ENCODE data around the gene RAB5A. TPM values are rescaled to one million over a fixed set of nuclear protein-coding genes. Genes with fewer than 3 reads are reported as not detected.
"Not testable (repeated sequence)": the region's sequence is repeated elsewhere in the genome, so short reads cannot be mapped to it uniquely, and the experiment has no call there.

Gene RAB5A
- total RNA-seq, 1 donor from 2014 or later = 46.0 TPM

DNA sequence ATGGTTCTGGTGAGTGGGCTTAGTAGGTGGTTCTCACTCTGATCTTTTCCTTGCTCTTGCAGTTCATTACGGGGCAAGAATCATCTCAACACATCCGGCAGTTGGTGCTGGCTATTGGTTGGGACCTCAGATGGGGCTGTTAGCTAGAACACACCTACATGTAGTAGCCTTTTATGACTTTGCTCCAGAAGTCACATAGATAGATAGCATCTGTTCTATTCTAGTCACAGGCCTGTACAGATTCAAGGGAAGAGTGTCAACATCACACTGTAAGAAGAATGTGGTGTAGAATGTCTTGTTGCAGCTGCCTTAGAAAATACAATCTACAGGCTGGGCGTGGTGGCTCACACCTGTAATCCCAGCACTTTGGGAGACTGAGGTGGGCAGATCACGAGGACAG, 15.1 kb downstream of the RAB5A start:
- H3K4me3 ChIP-seq (ENCODE audit: low read depth, low read length) = no peak overlapping the region
- no peak for TF ChIP-seq CTCF (conservative IDR thresholded peaks at IDR 0.05; ENCODE audit: low read depth, low read length)
- DNase-seq (ENCODE audit: low read depth) = no peak

- no peak for TF ChIP-seq CTCF (conservative IDR thresholded peaks at IDR 0.05; ENCODE audit: low read depth, low read length)
- DNase-seq (ENCODE audit: low read depth) = no peak
- no peak overlapping the region for H3K4me3 ChIP-seq (ENCODE audit: low read depth, low read length)
Observed at GRCh38 chr3:19967208-19967607, 20.3 kb downstream of the RAB5A start.

DNA sequence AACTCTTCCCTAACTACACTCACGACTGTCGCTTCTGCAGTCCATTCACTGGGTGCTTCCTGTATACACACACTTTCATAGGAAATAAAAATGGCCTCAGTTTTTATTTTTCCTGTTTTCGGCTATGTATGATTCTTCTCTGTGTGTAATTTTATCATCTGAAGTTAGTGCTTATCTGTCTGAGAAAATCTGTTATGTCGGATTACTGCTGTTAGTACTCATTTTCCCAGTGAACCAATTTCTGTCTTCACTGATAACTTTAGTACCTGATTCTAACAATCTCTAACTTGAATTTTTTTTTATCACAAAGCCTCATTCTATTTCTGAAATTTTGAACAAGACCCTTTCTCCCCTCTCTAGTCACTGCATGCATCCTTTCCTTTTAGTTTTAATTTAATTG, 20.9 kb downstream of the RAB5A start:
- TF ChIP-seq CTCF (conservative IDR thresholded peaks at IDR 0.05; ENCODE audit: low read depth, low read length) = no peak
- DNase-seq (ENCODE audit: low read depth) = no peak
- H3K4me3 ChIP-seq (ENCODE audit: low read depth, low read length) = no peak overlapping the region

DNA sequence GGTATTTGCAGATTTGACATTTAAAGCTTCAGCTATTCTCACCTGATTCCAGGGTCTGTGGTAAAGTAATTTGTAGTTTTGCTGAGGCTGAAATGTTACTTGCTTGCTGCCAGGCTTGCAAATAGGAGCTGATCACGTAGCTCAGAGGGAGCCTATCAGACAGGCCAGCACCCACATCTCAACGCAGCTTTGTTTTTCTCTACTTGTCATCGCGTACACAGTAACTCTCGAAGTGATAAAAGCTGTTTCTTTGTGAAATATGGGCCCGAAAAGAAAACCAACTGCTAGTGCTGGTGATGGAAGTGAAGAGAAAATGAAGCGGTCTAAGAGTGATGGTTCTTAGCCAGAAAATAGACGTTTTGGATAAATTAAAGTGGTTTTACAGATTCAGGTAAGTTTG, 23.4 kb downstream of the RAB5A start:
- TF ChIP-seq CTCF (conservative IDR thresholded peaks at IDR 0.05; ENCODE audit: low read depth, low read length) = no peak
- H3K4me3 ChIP-seq (ENCODE audit: low read depth, low read length) = no peak overlapping the region
- no peak for DNase-seq (ENCODE audit: low read depth)

- no peak for TF ChIP-seq CTCF (conservative IDR thresholded peaks at IDR 0.05; ENCODE audit: low read depth, low read length)
- DNase-seq (ENCODE audit: low read depth) = no peak
- no peak overlapping the region for H3K4me3 ChIP-seq (ENCODE audit: low read depth, low read length)
Observed at GRCh38 chr3:19972054-19972453, 25.2 kb downstream of the RAB5A start.

DNA sequence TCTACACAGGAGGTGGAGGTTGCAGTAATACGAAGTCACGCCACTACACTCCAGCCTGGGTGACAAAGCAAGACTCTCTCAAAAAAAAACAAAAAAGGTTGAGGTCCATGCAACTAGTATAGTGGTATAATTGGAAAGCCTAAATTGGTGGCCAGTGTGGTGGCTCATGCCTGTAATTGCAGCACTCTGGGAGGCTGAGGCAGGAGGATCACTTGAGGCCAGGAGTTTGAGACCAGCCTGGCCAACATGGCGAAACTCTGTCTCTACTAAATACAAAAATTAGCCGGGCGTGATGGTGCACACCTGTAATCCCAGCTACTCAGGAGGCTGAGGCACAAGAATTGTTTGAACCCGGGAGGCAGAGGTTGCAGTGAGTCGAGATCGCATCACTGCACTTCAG, 42.0 kb downstream of the RAB5A start:
- DNase-seq (ENCODE audit: low read depth) = not testable (repeated sequence)

GRCh38 chr3:19994796-19995195, 47.9 kb downstream of the RAB5A start:
- TF ChIP-seq CTCF (conservative IDR thresholded peaks at IDR 0.05; ENCODE audit: low read depth, low read length) = no peak
- no peak for DNase-seq (ENCODE audit: low read depth)
- H3K4me3 ChIP-seq (ENCODE audit: low read depth, low read length) = no peak overlapping the region

More for the DNA sequence above, 42.0 kb downstream of the RAB5A start:
- H3K4me3 ChIP-seq (ENCODE audit: low read depth, low read length) = not testable (repeated sequence)

GRCh38 chr3:19997502-19997901, 50.6 kb downstream of the RAB5A start:
- no peak for TF ChIP-seq CTCF (conservative IDR thresholded peaks at IDR 0.05; ENCODE audit: low read depth, low read length)
- DNase-seq (ENCODE audit: low read depth) = no peak

More at GRCh38 chr3:19997502-19997901, 50.6 kb downstream of the RAB5A start:
- no peak overlapping the region for H3K4me3 ChIP-seq (ENCODE audit: low read depth, low read length)

All from epithelial cell of proximal tubule (primary cell).